ENCODE measurements around the gene MITF. TPM values are rescaled to one million over a fixed set of nuclear protein-coding genes. Genes with fewer than 3 reads are reported as not detected.

Gene MITF
- total RNA-seq, 2 experiments from 2014 or later = 1.4 to 1.6 TPM

DNA sequence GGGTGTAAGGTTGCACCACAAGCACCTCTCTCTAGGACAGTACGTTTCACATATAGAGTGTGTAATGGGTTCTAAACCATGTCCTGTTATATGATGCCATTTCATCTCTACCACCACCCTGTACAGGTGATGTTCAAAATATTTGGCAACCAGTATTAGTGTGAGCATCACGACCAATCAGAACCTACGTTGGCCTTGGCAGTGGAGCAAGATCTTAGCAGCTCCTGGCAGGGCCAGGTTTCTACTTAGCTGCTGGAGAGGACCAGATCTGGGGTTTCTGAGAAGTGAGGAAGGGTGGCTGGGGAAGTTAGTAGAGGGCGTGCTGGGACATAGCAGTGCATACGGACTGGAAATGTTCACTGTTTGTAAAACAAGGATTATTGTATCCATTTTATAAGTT lies 23.1 kb upstream of the MITF start:
- no peak overlapping the region for H3K4me3 Mint-ChIP-seq
- POLR2A ChIA-PET = no interaction called here
- no peak overlapping the region for H3K27ac Mint-ChIP-seq
- H3K9me3 Mint-ChIP-seq = no peaks in the 10 kb centered on the region
- no peaks in the 10 kb centered on the region for H3K4me1 Mint-ChIP-seq
- no peaks in the 10 kb centered on the region for H3K27me3 Mint-ChIP-seq
- no peaks in the 10 kb centered on the region for H3K36me3 Mint-ChIP-seq
- DNase-seq = no peak
- no peak for ATAC-seq (ENCODE audit: low read depth)

DNA sequence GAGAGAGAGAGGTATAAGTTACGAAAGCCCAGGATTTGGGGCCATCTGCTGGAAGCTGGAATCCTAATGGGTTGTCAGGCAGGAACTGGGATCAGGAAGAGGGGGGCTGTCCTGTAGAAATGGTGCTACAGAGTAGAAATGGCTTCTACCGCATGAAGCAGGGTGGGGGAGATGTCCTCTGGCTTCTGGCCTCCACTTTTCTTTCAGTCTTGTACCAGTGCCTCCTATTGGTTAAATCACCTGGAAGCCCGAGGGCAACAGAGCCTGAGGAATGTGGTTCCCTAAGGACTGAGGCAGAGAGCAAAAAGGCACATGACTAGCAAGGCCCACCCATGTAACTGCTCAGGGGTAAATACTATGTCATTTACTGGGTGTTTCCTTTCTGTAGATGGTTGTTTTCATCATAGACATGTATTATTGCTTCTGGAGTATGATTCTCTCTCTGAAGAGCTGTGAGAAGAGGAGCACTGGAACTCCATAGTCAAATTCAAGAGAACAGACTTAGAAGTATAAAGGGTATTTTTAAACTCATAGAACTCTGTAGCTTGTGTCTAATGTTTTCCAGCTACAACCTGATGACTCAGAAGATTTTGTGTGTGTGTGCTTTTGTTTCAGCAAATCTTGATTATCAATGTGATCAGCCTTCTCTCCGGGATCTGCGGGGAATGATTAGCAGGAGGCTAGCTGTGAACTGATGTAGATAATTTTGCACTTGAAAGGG lies 20.2 kb upstream of the MITF start:
- POLR2A ChIA-PET = no interaction called here
- Mint-ChIP-seq H3K36me3 (no peaks in the 10 kb centered on the region), H3K27me3 (no peaks in the 10 kb centered on the region), H3K9me3 (no peaks in the 10 kb centered on the region), H3K4me1 (no peaks in the 10 kb centered on the region), H3K27ac (no peak overlapping the region), H3K4me3 (no peak overlapping the region)
- DNase-seq (no peak), ATAC-seq (ENCODE audit: low read depth) (no peak)

- no peak overlapping the region for H3K4me3 Mint-ChIP-seq
- no peak overlapping the region for H3K27ac Mint-ChIP-seq
- peaks cover 4% of the 10 kb centered on the region for H3K27me3 Mint-ChIP-seq
- no peaks in the 10 kb centered on the region for H3K9me3 Mint-ChIP-seq
- DNase-seq = no peak
- POLR2A ChIA-PET = no interaction called here
- no peak for ATAC-seq (ENCODE audit: low read depth)
- no peaks in the 10 kb centered on the region for H3K4me1 Mint-ChIP-seq
- no peaks in the 10 kb centered on the region for H3K36me3 Mint-ChIP-seq
Measured at GRCh38 chr3:69719587-69720122, 19.6 kb upstream of the MITF start.

- Mint-ChIP-seq H3K27ac (no peak overlapping the region), H3K4me3 (no peak overlapping the region), H3K36me3 (no peaks in the 10 kb centered on the region), H3K27me3 (peaks cover 4% of the 10 kb centered on the region), H3K4me1 (no peaks in the 10 kb centered on the region), H3K9me3 (no peaks in the 10 kb centered on the region)
- no peak for DNase-seq
- POLR2A ChIA-PET = no interaction called here
- ATAC-seq (ENCODE audit: low read depth) = no peak
Measured at GRCh38 chr3:69720824-69721223, 18.4 kb upstream of the MITF start.

GRCh38 chr3:69723389-69723788 lies 15.9 kb upstream of the MITF start:
- POLR2A ChIA-PET = no interaction called here
- H3K36me3 Mint-ChIP-seq = no peaks in the 10 kb centered on the region
- H3K9me3 Mint-ChIP-seq = no peaks in the 10 kb centered on the region
- no peak overlapping the region for H3K4me3 Mint-ChIP-seq
- H3K27ac Mint-ChIP-seq = no peak overlapping the region
- no peak for ATAC-seq (ENCODE audit: low read depth)
- H3K4me1 Mint-ChIP-seq = no peaks in the 10 kb centered on the region
- peaks cover 9% of the 10 kb centered on the region for H3K27me3 Mint-ChIP-seq
- no peak for DNase-seq

GRCh38 chr3:69724722-69725435 lies 14.4 kb upstream of the MITF start:
- H3K27me3 Mint-ChIP-seq = peaks cover 9% of the 10 kb centered on the region
- no peaks in the 10 kb centered on the region for H3K4me1 Mint-ChIP-seq
- H3K4me3 Mint-ChIP-seq = no peak overlapping the region
- H3K36me3 Mint-ChIP-seq = no peaks in the 10 kb centered on the region
- POLR2A ChIA-PET = no interaction called here
- H3K27ac Mint-ChIP-seq = no peak overlapping the region
- no peak for ATAC-seq (ENCODE audit: low read depth)
- no peak for DNase-seq
- no peaks in the 10 kb centered on the region for H3K9me3 Mint-ChIP-seq

DNA sequence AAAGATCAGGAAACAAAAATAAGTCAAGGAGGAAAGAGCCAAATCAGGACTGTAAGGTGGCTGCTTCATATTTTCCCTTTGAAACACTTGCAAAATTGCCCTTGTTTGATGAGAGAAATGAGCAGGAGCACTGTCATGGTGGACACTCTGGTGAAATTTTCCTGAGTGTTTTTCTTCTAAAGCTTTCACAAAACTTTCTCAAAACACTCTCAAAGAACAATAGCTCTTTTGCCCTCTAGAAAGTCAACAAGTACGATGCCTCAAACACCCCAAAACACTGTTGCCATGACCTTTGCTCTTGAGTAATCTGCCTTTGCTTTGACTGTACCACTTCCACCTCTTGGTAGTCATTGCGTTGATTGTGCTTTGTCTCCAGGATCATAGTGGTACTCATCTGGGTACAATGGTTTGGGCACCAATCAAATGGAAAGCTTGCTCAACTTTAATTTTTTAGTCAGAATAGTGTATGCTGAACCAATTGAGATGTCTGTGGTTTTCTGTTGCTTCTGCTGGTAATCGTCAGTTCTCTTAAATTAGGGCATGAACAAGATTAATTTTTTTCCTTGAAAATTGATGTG lies 13.2 kb upstream of the MITF start:
- ATAC-seq (ENCODE audit: low read depth) (no peak), DNase-seq (no peak)
- Mint-ChIP-seq H3K9me3 (no peaks in the 10 kb centered on the region), H3K27ac (no peak overlapping the region), H3K4me1 (no peaks in the 10 kb centered on the region), H3K27me3 (peaks cover 9% of the 10 kb centered on the region), H3K4me3 (no peak overlapping the region), H3K36me3 (no peaks in the 10 kb centered on the region)
- POLR2A ChIA-PET = no interaction called here

DNA sequence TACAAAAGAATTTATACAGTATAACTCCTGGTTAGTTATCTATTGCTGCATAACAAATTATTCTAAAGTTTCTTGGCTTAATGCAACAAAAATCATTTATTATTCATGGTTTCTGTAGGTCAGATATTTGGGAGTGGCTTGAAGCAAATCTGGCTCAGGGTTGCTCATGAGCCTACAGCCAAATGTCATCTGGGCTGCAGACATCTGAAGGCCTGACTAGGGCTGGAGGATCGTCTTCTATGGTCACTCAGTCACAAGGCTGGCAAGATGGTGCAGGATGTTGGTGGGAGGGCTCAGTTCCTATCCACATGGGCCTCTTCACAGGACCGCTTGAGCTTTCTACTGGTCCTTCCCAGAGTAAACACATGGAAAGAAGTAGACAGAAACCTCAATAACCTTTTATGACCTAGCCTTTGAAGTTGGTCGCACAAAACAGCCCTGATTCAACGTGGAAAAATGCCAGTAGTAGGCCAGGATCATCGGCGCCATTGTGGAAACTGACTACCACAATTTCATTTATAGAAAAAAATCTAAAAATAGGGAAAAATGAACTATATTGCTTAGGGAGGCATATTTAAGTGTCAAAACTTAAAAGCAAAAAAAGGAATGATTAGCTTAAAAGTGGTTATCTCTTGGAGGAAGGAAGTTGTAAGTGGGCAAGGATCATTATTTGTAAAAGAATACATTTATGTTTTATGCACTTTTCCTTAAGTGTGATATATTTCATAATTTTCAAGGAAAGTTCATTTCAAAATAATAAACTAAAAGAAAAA lies 9.9 kb upstream of the MITF start:
- H3K9me3 Mint-ChIP-seq = no peaks in the 10 kb centered on the region
- no peak overlapping the region for H3K27ac Mint-ChIP-seq
- H3K4me1 Mint-ChIP-seq = no peaks in the 10 kb centered on the region
- DNase-seq (no peak), ATAC-seq (ENCODE audit: low read depth) (no peak)
- H3K36me3 Mint-ChIP-seq = no peaks in the 10 kb centered on the region
- POLR2A ChIA-PET = no interaction called here
- H3K27me3 Mint-ChIP-seq = peaks cover 15% of the 10 kb centered on the region
- no peak overlapping the region for H3K4me3 Mint-ChIP-seq

DNA sequence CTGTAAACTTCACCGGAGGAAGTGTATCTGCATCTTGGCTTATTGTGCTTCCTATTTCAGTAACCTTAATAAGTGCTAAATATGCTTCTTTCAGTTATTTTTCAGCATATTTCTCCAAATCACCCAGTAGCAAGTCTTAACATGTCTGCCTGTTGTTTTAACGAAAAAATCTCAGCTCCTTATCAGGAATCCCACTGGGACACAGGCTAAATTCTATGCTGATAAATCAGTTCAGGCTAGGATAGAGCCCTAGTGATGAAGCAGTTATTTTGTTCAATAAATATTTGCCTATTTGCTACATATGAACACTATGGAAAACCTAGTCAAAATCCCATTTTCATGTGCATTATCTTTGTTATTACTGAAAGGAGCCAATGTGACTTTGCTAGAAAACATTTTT lies 8.2 kb upstream of the MITF start:
- no peak for DNase-seq
- H3K4me3 Mint-ChIP-seq = no peak overlapping the region
- POLR2A ChIA-PET = no interaction called here
- H3K27me3 Mint-ChIP-seq = peaks cover 23% of the 10 kb centered on the region
- ATAC-seq (ENCODE audit: low read depth) = no peak
- H3K27ac Mint-ChIP-seq = no peak overlapping the region
- H3K4me1 Mint-ChIP-seq = no peaks in the 10 kb centered on the region
- no peaks in the 10 kb centered on the region for H3K36me3 Mint-ChIP-seq
- H3K9me3 Mint-ChIP-seq = no peaks in the 10 kb centered on the region

DNA sequence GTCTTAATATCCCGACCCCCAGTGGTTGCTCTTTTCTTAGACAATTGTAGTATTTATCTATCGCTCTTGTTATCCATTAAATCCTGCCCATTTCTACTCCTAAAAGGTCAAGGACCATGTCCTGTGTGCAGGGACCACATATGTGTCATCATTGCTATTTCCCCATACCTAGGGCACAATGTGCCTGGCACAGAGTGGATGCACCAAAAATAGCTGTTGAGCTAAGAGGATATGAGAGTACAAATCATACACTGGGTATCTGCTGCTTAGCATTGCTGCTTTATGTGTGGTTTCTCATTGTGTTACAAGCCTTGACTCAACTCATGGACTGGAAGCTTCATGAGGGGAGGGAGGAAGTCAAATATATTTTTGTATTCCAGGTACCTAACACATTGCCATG lies 3.4 kb upstream of the MITF start:
- POLR2A ChIA-PET = no interaction called here
- DNase-seq = no peak
- peaks cover 56% of the 10 kb centered on the region for H3K27me3 Mint-ChIP-seq
- H3K4me3 Mint-ChIP-seq = no peak overlapping the region
- ATAC-seq (ENCODE audit: low read depth) = no peak
- no peaks in the 10 kb centered on the region for H3K9me3 Mint-ChIP-seq
- no peak overlapping the region for H3K27ac Mint-ChIP-seq
- peaks cover 6% of the 10 kb centered on the region for H3K4me1 Mint-ChIP-seq
- no peaks in the 10 kb centered on the region for H3K36me3 Mint-ChIP-seq

GRCh38 chr3:69737392-69737791 lies 1.9 kb upstream of the MITF start:
- H3K36me3 Mint-ChIP-seq = no peaks in the 10 kb centered on the region

DNA sequence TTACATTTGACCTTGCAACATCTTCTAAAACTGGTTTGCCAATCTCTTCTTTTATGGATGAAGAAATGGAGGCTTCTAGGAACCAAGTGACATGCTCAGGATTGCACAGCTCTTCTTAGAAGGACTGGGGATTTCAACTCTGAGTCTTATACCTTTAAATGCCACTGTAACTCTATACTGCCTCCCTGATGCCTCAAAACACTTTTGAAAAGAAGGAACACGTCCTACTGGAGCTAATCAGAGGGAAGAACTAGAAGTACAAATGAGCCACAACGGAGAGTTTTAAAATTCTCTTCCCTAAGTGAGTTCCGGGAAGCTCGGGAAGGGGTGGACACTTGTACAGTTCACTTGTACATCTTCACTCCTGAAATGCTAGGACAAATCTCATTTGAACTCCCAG lies 949 bp upstream of the MITF start:
- H3K4me1 Mint-ChIP-seq = peaks cover 6% of the 10 kb centered on the region
- ATAC-seq (ENCODE audit: low read depth) (no peak), DNase-seq (no peak)
- no peaks in the 10 kb centered on the region for H3K9me3 Mint-ChIP-seq
- peaks cover 61% of the 10 kb centered on the region for H3K27me3 Mint-ChIP-seq
- H3K36me3 Mint-ChIP-seq = no peaks in the 10 kb centered on the region
- POLR2A ChIA-PET = no interaction called here
- H3K4me3 Mint-ChIP-seq = peak overlapping the region; percentile 75
- H3K27ac Mint-ChIP-seq = no peak overlapping the region

More at GRCh38 chr3:69737392-69737791, 1.9 kb upstream of the MITF start:
- peaks cover 6% of the 10 kb centered on the region for H3K4me1 Mint-ChIP-seq
- DNase-seq (no peak), ATAC-seq (ENCODE audit: low read depth) (no peak)
- no peaks in the 10 kb centered on the region for H3K9me3 Mint-ChIP-seq
- H3K4me3 Mint-ChIP-seq = no peak overlapping the region
- no peak overlapping the region for H3K27ac Mint-ChIP-seq
- POLR2A ChIA-PET = no interaction called here
- peaks cover 63% of the 10 kb centered on the region for H3K27me3 Mint-ChIP-seq

GRCh38 chr3:69738859-69739203 lies 433 bp upstream of the MITF start:
- DNase-seq = no peak
- no peak overlapping the region for H3K27ac Mint-ChIP-seq
- POLR2A ChIA-PET = no interaction called here
- peaks cover 6% of the 10 kb centered on the region for H3K4me1 Mint-ChIP-seq
- peak overlapping the region; percentile 75 for H3K4me3 Mint-ChIP-seq
- peaks cover 57% of the 10 kb centered on the region for H3K27me3 Mint-ChIP-seq
- H3K9me3 Mint-ChIP-seq = no peaks in the 10 kb centered on the region
- no peak for ATAC-seq (ENCODE audit: low read depth)
- no peaks in the 10 kb centered on the region for H3K36me3 Mint-ChIP-seq

Data from activated naive CD8-positive, alpha-beta T cell treated with anti-CD3 and anti-CD28 coated beads, Interleukin-2, amount 10 ng/mL, durations not matched to agents 7 days and 5 days (primary cell).